IMR-90 (cell line): ENCODE results near the gene C6orf15. TPM values are rescaled to one million over a fixed set of nuclear protein-coding genes. Genes with fewer than 3 reads are reported as not detected.

ENCODE experiments used
- ATAC-seq: fragments of 200-7000 bp; cut with Tn5 transposase; 2 replicates; pipeline ENCODE4 v1.9.1; 2020; ENCODE audit warnings: low read depth, mild to moderate bottlenecking, moderate library complexity
- BruUV-seq: library from RNA; stranded (reverse); fragments of 400-500 nt; replicated peaks from 2 replicates; lab custom pipeline; 2021; lab: Mats Ljungman, UMichigan
- CTCF ChIA-PET: fragments of 300-600 bp; formaldehyde crosslinking; extraction: SDS; loops from one replicate; lab custom pipeline; 2021; ENCODE audit warnings: antibody characterized with exemption; lab: Yijun Ruan, JAX
- POLR2A ChIA-PET: fragments of 300-600 bp; sonication (Branson Sonifier 250); formaldehyde crosslinking; loops from one replicate; lab custom pipeline; 2022; ENCODE audit warnings: antibody characterized with exemption; ENCODE audit not compliant: unreplicated experiment; lab: Charles Lee
- DNase-seq: peaks from one replicate; pipeline ENCODE4 v3.0.0; 2013
- H2AFZ ChIP-seq: replicated peaks from 2 replicates; pipeline ENCODE3; 2013; ENCODE audit warnings: low read length, mild to moderate bottlenecking; ENCODE audit not compliant: poor library complexity
- H2AK5ac ChIP-seq: 2 replicates; pipeline ENCODE4 v1.6.1; 2013; ENCODE audit warnings: low read depth, low read length, inconsistent platforms
- H2AK9ac ChIP-seq: replicated peaks from 2 replicates; pipeline ENCODE3; 2013; ENCODE audit warnings: mild to moderate bottlenecking, low read depth, low read length, moderate library complexity; ENCODE audit not compliant: poor library complexity
- H2BK120ac ChIP-seq: 2 replicates; pipeline ENCODE4 v1.6.1; 2013; ENCODE audit warnings: low read depth, low read length, inconsistent platforms
- H2BK15ac ChIP-seq: 3 replicates; pipeline ENCODE4 v1.6.1; 2013; ENCODE audit warnings: low read depth, low read length, inconsistent platforms
- H2BK20ac ChIP-seq: 2 replicates; pipeline ENCODE4 v1.6.1; 2013; ENCODE audit warnings: low read depth, mild to moderate bottlenecking, inconsistent platforms, low read length, moderate library complexity
- H2BK5ac ChIP-seq: 2 replicates; pipeline ENCODE4 v1.6.1; 2013; ENCODE audit warnings: mild to moderate bottlenecking, low read depth, low read length, inconsistent platforms; ENCODE audit not compliant: poor library complexity, severe bottlenecking
- H3K14ac ChIP-seq: replicated peaks from 2 replicates; pipeline ENCODE4 v1.6.1; 2013; ENCODE audit warnings: low read depth, low read length, inconsistent platforms
- H3K18ac ChIP-seq: 2 replicates; pipeline ENCODE4 v1.6.1; 2013; ENCODE audit warnings: low read depth, low read length, control low read depth
- H3K23ac ChIP-seq: 2 replicates; pipeline ENCODE4 v1.6.1; 2013; ENCODE audit warnings: low read depth, low read length, inconsistent platforms
- H3K27ac ChIP-seq: 2 replicates; pipeline ENCODE4 v1.5.1; 2013; ENCODE audit warnings: mild to moderate bottlenecking, control low read depth, low read length; ENCODE audit not compliant: insufficient read depth
- H3K27me3 ChIP-seq: 2 replicates; pipeline ENCODE4 v1.6.1; 2013; ENCODE audit warnings: low read length; ENCODE audit not compliant: control insufficient read depth, insufficient read depth
- H3K36me3 ChIP-seq: 2 replicates; pipeline ENCODE4 v1.6.1; 2013; ENCODE audit warnings: low read length, mixed read lengths; ENCODE audit not compliant: control insufficient read depth, insufficient read depth
- H3K4ac ChIP-seq: 2 replicates; pipeline ENCODE4 v1.6.1; 2013; ENCODE audit warnings: low read depth, low read length, inconsistent platforms
- H3K4me1 ChIP-seq: 2 replicates; pipeline ENCODE4 v1.6.1; 2013; ENCODE audit warnings: low read length, mixed read lengths; ENCODE audit not compliant: control insufficient read depth, insufficient read depth
- H3K4me2 ChIP-seq: 2 replicates; pipeline ENCODE4 v1.6.1; 2013; ENCODE audit warnings: low read depth, mild to moderate bottlenecking, control low read depth, low read length, moderate library complexity
- H3K4me3 ChIP-seq: 2 replicates; pipeline ENCODE4 v1.5.1; 2013; ENCODE audit warnings: low read depth, mild to moderate bottlenecking, control low read depth, low read length, moderate library complexity; ENCODE audit not compliant: insufficient read depth
- H3K56ac ChIP-seq: 2 replicates; pipeline ENCODE4 v1.6.1; 2013; ENCODE audit warnings: low read length, inconsistent platforms; ENCODE audit not compliant: insufficient read depth; ENCODE audit errors: extremely low read depth
- H3K79me1 ChIP-seq, 2 experiments: 2 replicates each; pipeline ENCODE4 v1.6.1; 2013; ENCODE audit warnings: low read length in 2 of 2, inconsistent platforms in 1 of 2, low read depth in 1 of 2
- H3K9ac ChIP-seq: 2 replicates; pipeline ENCODE4 v1.6.1; 2013; ENCODE audit warnings: low read depth, low read length, control low read depth
- H3K9me1 ChIP-seq: 2 replicates; pipeline ENCODE4 v1.6.1; 2013; ENCODE audit warnings: low read length, inconsistent platforms; ENCODE audit not compliant: insufficient read depth
- H3K9me3 ChIP-seq: 2 replicates; pipeline ENCODE4 v1.6.1; 2013; ENCODE audit warnings: low read length; ENCODE audit not compliant: control insufficient read depth, insufficient read depth
- H4K20me1 ChIP-seq: 2 replicates; pipeline ENCODE4 v1.6.1; 2013; ENCODE audit warnings: low read length, inconsistent platforms; ENCODE audit not compliant: insufficient read depth
- H4K5ac ChIP-seq: 2 replicates; pipeline ENCODE4 v1.6.1; 2013; ENCODE audit warnings: mild to moderate bottlenecking, low read depth, low read length, control low read depth
- H4K8ac ChIP-seq, 2 experiments: 2 replicates each; pipeline ENCODE4 v1.6.1; 2013; ENCODE audit warnings: low read depth in 2 of 2, low read length in 2 of 2, control low read depth in 1 of 2, inconsistent platforms in 1 of 2
- H4K91ac ChIP-seq: 2 replicates; pipeline ENCODE4 v1.6.1; 2013; ENCODE audit warnings: low read depth, low read length, inconsistent platforms; ENCODE audit not compliant: insufficient read depth
- CEBPB ChIP-seq: IDR thresholded peaks from 2 replicates; pipeline ENCODE4 v1.6.1; 2012; ENCODE audit warnings: low read depth, low read length, improper control_type of control experiment
- MXI1 ChIP-seq: IDR thresholded peaks from 2 replicates; pipeline ENCODE4 v1.6.1; 2012; ENCODE audit warnings: low read depth, mild to moderate bottlenecking, low read length, moderate library complexity, borderline replicate concordance
- WGBS, 2 experiments: methylation state at CpG; one replicate each; pipeline versions ENCODE4 v1.1.5 to v1.1.7; 2013; ENCODE audit warnings: missing lambda C conversion rate in 2 of 2; ENCODE audit not compliant: insufficient read length in 1 of 2; ENCODE audit errors: extremely low coverage in 2 of 2; 5-methylcytosine and 5-hydroxymethylcytosine counted together
- dilution Hi-C: fragments of 300-500 bp; cut with HindIII; formaldehyde crosslinking; loops from one replicate; pipeline ENCODE4 v1.14.3; 2018; ENCODE audit warnings: low sequenced_read_pairs; ENCODE audit not compliant: unreplicated experiment
- in situ Hi-C: fragments of 300-500 bp; cut with MboI; formaldehyde crosslinking; loops from 3 replicates; pipeline ENCODE4 v1.14.3; 2019; ENCODE audit warnings: low sequenced_read_pairs, inconsistent platforms, mixed read lengths
- intact Hi-C: fragments of 100-400 bp; cut with micrococcal nuclease; formaldehyde crosslinking; loops from 2 replicates; pipeline ENCODE4 v1.10.0; 2022
- polyA plus RNA-seq, 3 experiments: library from polyadenylated mRNA; depleted of rRNA; stranded (reverse); fragments of >200 nt; gene quantifications; 2 replicates each; pipeline ENCODE4 v1.2.3, GENCODE V29; 2012; ENCODE audit warnings: low replicate concordance in 1 of 3
- total RNA-seq: library from RNA; depleted of rRNA; stranded (reverse); fragments of >200 nt; gene quantifications from 2 replicates; pipeline ENCODE4 v1.2.3, GENCODE V29; 2012
- TF ChIP-seq, protein P1 (sequence below): conservative IDR thresholded peaks from 2 replicates; pipeline ENCODE4 v1.5.1; 2012; ENCODE audit warnings: mild to moderate bottlenecking, low read depth, low read length, improper control_type of control experiment

Gene C6orf15
- total and polyA plus RNA-seq, 2 of the 4 experiments (the other 2 are of a cell fraction) = not detected

DNA sequence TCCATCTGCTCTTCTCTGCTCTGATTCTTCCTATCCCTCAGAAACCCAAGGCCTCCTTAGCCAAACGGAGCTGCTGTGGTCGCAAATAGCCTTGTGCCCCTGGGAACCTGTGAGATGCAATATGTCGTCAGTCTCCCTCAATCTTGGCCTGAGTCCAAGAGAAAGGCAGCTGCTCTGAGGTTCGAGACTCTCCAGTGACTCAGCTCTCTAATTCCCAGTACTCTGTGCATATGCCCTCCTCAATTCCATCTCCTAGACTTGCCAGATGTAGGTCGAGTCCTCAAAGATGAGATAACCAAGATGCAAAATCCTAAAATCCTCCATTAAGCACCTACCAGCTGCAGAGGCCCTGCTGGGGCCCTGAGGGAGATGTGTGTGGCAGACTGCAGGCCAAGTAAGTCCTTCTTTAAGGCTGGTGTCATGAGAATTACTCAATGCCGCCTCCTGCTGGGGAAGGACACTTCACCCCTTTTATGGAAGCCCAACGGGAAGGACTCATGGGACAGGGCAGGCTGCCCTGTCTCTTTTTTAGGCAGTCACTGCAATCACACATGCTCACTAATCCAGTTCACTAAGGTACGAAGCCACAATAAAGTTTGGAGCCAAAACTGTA is 28.5 kb downstream of the C6orf15 start:
- Histone ChIP-seq H3K23ac (no peak overlapping the region), H4K20me1 (0 out of 2 replicates have a peak, but pooled peaks cover 3% of the 10 kb centered on the region), H2AFZ (peak overlapping the region; percentile 17), H3K4me1 (peaks cover 13% of the 10 kb centered on the region), H3K9me1 (peaks cover 4% of the 10 kb centered on the region; the same call in 1 of the 2 replicates), H4K5ac (no peak overlapping the region), H3K14ac (no peak overlapping the region), H2BK120ac (no peak overlapping the region), H3K36me3 (no peaks in the 10 kb centered on the region), H3K27ac (no peak overlapping the region), H3K4me2 (no peak overlapping the region), H3K18ac (no peak overlapping the region), H3K9me3 (peaks cover 2% of the 10 kb centered on the region; the same call in 1 of the 2 replicates), H3K56ac (no peak overlapping the region), H2BK20ac (peak overlapping the region; percentile 0; the same call in 1 of the 2 replicates), H2AK5ac (no peak overlapping the region; the same call in 1 of the 2 replicates), H4K8ac (peak overlapping the region in 1 of 2 experiments; percentile 60; a peak in 1 of 4 replicates), H3K9ac (no peak overlapping the region), H2BK15ac (no peak overlapping the region), H4K91ac (no peak overlapping the region), H3K4me3 (no peak overlapping the region), H3K27me3 (no peaks in the 10 kb centered on the region; the same call in 1 of the 2 replicates), H3K4ac (no peak overlapping the region; the same call in 1 of the 2 replicates), H2AK9ac (peak overlapping the region; percentile 6), H3K79me1 (no peaks in the 10 kb centered on the region), H2BK5ac (no peak overlapping the region)
- in situ Hi-C loops = loop anchor here (25.0 kb wide), 1 partner anchor 597 kb away; the partner anchor contains the start of gene HLA-E
- TF ChIP-seq CEBPB = peak; percentile 39; the same call in 1 of the 2 replicates
- TF ChIP-seq, protein P1, sequence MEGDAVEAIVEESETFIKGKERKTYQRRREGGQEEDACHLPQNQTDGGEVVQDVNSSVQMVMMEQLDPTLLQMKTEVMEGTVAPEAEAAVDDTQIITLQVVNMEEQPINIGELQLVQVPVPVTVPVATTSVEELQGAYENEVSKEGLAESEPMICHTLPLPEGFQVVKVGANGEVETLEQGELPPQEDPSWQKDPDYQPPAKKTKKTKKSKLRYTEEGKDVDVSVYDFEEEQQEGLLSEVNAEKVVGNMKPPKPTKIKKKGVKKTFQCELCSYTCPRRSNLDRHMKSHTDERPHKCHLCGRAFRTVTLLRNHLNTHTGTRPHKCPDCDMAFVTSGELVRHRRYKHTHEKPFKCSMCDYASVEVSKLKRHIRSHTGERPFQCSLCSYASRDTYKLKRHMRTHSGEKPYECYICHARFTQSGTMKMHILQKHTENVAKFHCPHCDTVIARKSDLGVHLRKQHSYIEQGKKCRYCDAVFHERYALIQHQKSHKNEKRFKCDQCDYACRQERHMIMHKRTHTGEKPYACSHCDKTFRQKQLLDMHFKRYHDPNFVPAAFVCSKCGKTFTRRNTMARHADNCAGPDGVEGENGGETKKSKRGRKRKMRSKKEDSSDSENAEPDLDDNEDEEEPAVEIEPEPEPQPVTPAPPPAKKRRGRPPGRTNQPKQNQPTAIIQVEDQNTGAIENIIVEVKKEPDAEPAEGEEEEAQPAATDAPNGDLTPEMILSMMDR = peak; percentile 39
- TF ChIP-seq MXI1 = no peak
- dilution Hi-C loops = no loop called here
- CTCF ChIA-PET = interaction anchor here (0.6 to 1.3 kb wide), 3 partner anchors 11 to 53 kb away, joined by 3 to 7 read pairs (median 4); no protein-coding TSS in a partner anchor
- ATAC-seq (peak; percentile 22), DNase-seq (peak; percentile 92)
- 29% methylated on average over 2 of the region's 8 CpGs; no CpG with 5 or more reads in 1 of the 2 experiments for WGBS, 2 experiments
- no TSS peak for BruUV-seq
- POLR2A ChIA-PET = no interaction called here
- intact Hi-C loops = no loop called here
